Skin of body (tissue), 2 donors: ENCODE measurements around the gene CCDC106. TPM values are rescaled to one million over a fixed set of nuclear protein-coding genes. Genes with fewer than 3 reads are reported as not detected.
A peak's percentile ranks its signal among the peaks of the same experiment; 100 is the strongest.

ENCODE experiments used
- DNase-seq: peaks from one replicate; lab custom pipeline; 2025; lab: John Stamatoyannopoulos, UW
- total RNA-seq: library from RNA; depleted of rRNA; stranded (reverse); fragments of >200 nt; gene quantifications from one replicate; pipeline ENCODE4 v1.2.3, GENCODE V29; 2014

The CCDC106 gene
- 4.2 TPM for total RNA-seq

DNA sequence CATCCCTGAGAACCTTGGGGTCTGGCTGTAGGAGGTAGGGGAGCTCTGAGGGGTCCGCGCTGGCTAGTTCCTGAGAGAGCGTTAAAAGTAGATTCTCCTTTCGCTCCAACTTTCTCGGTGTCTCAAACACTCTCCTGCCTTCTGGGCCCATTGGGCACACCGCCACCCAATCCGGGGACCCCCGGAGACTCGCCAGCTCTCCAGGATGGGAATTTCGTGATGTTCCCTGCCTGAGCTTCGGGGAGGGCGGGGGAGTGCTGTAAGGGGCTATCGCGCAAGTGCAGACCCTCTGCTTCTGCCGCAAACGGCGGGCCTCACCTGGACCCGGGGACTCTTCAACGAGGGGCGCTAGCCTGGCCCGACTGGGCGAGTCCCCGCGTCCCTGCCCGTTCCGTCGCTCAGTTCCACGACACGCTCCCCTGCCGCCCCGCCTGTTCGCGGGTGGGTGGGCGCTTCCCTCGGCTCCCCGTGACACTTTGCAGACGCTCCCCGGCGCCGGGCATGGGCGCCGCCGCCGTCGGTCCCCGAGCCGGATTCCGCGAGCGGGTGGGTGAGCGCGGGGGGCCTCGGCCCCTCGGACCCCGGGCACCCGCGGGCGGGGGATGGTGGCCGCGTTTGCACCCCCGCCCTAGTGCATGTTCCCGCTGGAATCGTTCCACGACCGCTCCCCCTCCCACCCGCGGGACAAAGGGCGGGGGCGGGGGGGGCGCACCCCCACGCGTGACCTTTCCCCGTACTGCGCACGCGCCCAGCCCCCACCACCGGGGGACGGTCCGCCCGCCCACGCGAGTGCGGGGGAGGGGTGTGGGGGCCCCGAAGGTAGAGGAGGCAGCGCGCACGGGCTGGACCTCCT is at the start of gene CCDC106:
CCDC106 (plus strand) TSS at position 481 of the 853 bp plus-strand sequence. CDS start 835 bp downstream, outside the sequence.
- peak; percentile 86 for DNase-seq

DNA sequence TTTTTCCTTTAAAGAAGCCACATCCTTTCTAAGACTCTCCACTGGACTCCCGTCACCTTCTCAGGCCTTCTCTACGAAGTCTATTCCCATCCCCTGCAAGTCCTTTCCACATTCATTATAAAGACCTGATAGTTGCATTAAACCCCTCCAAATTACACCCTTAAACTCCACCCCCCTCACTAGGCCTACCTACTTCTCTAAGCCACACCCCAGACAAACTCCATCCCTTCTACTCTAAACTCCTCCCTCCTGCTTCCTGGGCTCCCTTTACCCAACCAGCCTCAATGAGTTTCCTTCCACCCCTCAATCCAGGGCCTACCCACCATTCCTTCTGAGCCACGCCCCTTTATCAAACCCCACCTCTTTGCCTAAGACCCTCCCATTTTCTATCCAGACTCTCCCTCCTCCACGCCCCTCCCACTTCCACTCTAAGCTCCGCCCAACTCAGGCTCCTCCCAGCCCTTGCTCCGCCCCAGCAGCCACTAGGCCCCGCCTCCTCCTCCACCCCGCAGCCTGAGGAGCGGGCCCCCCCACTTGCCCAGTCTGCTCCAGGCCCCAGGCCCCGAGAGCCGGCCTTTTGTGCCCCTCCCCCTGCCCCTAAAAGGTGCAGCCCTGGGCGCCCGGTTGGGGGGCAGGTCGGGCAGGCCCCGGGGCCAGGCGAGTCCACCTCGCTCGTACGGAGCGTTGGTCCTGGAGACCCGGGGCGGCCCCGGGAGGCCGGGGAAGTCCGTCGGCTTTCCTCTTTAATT is 49.1 kb upstream of the CCDC106 start:
- DNase-seq, result peak; percentile 93

DNA sequence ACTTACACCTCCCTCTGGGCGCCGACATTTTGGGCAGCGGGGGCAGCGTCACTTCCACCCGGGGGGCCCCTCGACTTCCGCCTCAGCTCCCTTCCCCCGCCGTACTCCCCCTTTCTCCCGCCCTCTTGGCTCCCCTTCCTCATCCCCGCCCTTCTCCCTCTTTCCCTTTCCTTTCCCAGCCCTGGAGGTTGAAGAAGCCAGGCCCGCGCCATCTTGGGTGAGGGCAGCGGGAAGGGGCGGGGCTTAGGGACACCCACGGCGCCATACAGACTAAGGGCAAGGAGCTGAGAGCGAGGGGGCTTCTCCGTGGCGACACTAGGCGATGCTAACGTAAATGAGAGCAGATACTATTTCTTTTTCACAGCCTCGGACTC is 48.6 kb upstream of the CCDC106 start, which contains the start of gene FIZ1:
FIZ1 (minus strand) TSS at position 50 of the 374 bp plus-strand sequence. CDS start 1,652 bp downstream, outside the sequence.
- peak; percentile 99 for DNase-seq

DNA sequence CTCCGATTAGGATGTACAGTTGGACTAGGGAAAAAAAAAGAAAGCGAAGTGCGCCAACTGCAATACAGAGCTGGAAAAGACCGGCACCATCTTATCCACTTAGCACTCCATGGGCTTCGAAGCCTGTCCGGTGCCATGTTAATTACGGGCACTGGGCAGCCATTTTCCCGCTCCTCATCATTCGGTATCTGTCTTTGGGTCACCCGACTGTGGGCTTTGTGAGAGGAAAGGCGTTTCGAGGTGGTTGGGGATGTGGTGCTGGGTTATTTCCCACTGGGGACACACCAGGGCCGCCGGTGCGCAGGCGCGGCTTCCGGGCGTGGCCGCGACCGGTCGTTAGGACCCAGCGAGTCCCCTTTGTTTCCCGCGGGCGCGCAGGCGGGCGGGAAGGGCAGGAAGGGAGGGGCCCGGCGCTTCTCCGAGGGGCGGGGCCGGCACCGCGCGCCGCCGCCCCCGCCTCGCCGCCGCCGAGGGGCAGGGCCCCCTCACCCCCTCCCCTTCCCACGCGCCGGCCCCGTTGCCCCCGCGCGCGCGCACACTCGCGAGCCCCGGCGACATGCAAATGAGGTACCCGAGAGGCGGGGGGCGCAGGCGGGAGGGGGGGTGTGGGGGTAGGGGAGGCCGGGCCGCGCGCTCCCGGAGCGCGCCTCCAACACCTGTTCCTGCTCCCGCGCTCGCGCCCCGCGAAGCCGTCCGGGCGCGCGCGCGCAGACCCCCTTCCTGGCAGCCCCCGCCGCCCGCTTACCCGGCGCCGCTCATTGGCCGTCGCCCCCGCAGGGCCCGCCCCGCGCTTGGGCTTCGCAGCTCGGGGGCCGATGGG is 48.0 kb upstream of the CCDC106 start, which contains the start of gene ZNF524:
ZNF524 (plus strand) TSS at position 447 of the 820 bp plus-strand sequence. CDS start 1,825 bp downstream, outside the sequence.
- DNase-seq, result peak; percentile 97

- DNase-seq, result peak; percentile 40
Measured at GRCh38 chr19:55600662-55601028, 47.4 kb upstream of the CCDC106 start.

GRCh38 chr19:55601084-55601483 is 46.9 kb upstream of the CCDC106 start:
- no peak for DNase-seq

DNA sequence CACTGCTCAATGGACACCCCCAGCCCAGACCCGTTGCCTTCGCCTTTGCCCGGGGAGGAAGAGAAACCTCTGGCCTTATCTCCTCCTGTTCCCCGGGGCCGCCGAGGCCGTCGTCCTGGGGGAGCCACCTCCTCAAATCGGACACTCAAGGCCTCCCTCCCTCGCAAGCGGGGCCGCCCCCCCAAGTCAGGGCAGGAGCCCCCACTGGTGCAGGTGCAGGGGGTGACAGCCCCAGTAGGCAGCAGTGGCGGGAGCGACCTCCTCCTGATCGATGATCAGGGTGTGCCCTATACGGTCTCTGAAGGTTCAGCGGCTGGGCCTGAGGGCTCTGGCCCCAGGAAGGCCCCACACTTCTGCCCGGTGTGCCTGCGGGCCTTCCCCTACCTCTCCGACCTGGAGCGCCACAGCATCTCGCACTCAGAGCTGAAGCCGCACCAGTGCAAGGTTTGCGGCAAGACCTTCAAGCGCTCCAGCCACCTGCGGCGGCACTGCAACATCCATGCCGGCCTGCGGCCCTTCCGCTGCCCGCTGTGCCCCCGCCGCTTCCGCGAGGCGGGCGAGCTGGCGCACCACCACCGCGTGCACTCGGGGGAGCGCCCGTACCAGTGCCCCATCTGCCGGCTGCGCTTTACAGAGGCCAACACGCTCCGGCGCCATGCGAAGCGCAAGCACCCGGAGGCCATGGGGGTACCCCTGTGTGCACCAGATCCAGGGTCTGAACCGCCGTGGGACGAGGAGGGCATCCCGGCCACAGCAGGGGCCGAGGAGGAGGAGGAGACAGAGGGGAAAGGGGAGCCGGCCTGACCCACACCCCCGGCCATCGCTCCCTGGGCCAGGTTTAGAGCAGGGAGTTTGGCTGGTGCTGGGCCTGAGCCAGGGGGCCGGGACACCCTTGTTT is 45.7 kb upstream of the CCDC106 start:
- no peak for DNase-seq

DNA sequence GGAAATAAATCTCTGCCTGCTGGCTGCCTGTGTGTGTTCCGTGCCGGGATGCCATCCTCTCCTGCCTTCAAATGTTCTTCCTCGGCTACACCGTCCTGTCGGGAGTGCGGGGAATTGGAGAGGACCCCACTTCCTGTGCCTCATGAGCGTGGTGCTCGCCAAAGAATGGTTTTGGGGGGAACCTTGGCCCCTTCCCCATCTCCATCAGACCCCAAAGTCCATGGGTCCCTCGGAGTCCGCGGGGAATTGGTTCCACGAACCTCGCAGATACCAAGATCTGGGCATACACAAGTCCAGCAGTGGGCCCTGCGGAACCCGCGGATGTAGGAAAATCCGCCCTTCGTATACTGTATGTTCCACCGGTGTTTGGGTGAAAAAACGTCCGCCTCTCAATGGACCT is 44.9 kb upstream of the CCDC106 start:
- no peak for DNase-seq

- DNase-seq, result no peak
Measured at GRCh38 chr19:55603581-55604292, 44.3 kb upstream of the CCDC106 start.

DNA sequence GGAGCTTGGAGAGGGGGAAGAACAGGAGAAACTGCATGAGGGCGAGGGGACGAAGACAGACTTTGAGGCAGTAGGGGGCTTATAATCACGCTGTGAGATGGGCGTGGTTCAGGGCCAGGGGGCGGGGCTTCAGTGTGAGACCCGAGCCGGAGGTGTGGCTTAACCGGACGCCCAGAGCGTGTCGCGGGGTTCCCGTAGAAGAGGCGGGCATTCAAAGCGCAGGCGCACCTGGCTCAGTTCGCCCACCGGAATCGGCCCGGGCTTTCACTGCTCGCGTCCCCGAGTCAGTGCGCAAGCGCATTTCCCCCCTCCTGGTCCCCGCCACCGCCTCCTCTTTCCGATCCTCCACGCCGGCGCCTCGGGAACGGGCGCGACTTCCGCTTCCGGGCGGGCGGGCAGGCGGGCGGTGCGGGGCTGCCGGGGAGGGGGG is 42.8 kb upstream of the CCDC106 start:
- DNase-seq, result peak; percentile 95

GRCh38 chr19:55605637-55606470 is 42.2 kb upstream of the CCDC106 start, which contains the start of gene ZNF865:
ZNF865 (plus strand) TSS chr19:55605647; CDS start chr19:55613619, 7,972 bp downstream.
- peak; percentile 53 for DNase-seq

DNA sequence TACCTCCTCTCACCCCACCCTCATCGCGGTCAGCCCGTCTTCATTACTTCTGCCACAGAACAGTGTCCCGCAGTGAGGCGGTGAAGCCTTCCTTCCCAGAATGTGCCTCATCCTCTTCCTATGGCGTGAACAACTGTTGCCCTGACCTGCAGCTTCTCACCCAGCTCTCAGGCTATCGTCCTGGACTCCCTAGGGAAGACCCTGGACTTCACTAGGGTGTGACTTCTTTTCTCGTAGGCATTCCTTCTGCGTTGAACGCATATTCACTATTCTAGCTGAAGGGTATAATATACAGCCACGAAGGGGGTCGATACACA is 41.6 kb upstream of the CCDC106 start:
- no peak for DNase-seq

- DNase-seq, result no peak
Measured at GRCh38 chr19:55606817-55607216, 41.2 kb upstream of the CCDC106 start.

GRCh38 chr19:55609326-55609725 is 38.7 kb upstream of the CCDC106 start:
- DNase-seq, result no peak

DNA sequence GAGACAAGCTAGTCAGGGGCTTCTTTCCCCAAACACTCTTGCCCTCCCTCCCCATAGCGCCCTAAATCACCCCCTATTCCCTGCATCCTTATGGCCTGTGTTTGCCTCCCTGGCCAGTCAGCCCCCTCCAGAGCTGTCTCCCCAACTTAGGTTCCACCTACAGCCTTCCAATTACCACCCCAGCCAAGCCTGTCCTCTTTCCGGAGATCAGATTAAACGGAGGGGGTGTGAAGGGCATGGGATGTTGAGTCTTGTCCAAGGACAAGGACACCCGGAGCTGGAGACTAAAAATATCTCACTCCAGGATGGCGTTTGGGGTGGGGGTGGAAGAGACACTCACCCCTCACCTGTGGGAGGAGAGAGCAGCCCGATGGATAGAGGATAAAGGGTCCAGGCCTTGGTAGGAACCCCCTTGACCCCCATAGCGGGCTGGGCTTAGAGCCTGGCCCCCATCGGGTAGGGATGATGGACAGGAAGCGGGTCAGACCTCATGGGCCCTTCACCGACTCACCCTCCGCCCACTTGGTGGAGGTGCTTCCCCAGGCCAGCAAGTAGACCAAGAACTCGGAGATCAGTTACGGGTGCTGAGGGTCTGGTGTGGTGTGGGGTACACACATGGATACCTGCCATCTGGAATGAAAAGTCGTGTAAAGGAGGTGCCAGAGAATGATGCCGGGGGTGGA is 36.6 kb upstream of the CCDC106 start:
- DNase-seq, result no peak

DNA sequence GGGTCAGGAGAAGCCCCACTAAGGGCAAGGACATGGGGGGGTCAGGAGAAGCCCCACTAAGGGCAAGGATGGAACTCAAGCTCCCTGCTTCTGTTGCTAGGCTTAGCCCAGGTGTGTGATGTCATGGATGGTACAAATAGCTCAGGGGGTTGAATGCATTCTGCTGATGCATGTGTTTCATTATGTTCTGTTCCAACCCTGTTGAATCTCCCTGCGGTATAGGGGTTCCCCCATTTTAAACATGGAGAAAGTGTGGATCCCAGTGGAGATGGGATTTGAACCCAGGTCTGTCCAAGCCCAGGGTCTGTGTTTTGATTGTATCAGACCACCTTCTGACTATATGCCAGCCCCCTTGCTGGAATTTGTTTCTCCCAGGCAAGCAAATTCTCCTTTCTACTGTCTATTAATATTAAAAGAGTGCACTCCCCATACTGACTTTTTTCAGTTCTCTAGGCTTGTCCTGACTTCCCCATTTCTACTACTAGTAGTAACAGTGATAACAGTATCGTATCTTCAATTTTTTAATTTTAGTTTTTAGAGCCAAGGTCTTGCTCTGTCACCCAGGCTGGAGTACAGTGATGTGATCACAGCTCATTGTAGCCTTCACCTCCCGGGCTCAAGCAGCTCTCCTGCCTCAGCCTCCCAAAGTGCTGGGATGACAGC is 35.9 kb upstream of the CCDC106 start:
- DNase-seq, result no peak

GRCh38 chr19:55613396-55613795 is 34.6 kb upstream of the CCDC106 start:
- DNase-seq, result no peak
